Stimulated activated CD4-positive, alpha-beta T cell treated with anti-CD3 and anti-CD28 coated beads, TNF-alpha, amount 100 ng/mL, for 1 hour (primary cell): ENCODE measurements around the gene P3R3URF.
A peak's percentile ranks its signal among the peaks of the same experiment; 100 is the strongest.
"Not testable (repeated sequence)": the region's sequence is repeated elsewhere in the genome, so short reads cannot be mapped to it uniquely, and the experiment has no call there.

Experiments
- DNase-seq, 3 donors: peaks; one replicate each; pipeline ENCODE4 v3.0.0-alpha.2; 2020; ENCODE audit warnings: low read depth in 3 of 3, low spot score in 1 of 3

The P3R3URF gene

GRCh38 chr1:46176211-46176865 is at the start of gene P3R3URF:
P3R3URF (minus strand) TSS chr1:46176488; CDS start chr1:46176471, 17 bp downstream.
- no peak for DNase-seq

GRCh38 chr1:46224966-46225365 is 48.7 kb upstream of the P3R3URF start:
- DNase-seq, result no peak

- peak in 1 of 3 donors; percentile 36 for DNase-seq
Observed at GRCh38 chr1:46223472-46223943, 47.2 kb upstream of the P3R3URF start.

GRCh38 chr1:46223055-46223454 is 46.8 kb upstream of the P3R3URF start:
- DNase-seq, result not testable (repeated sequence)

DNA sequence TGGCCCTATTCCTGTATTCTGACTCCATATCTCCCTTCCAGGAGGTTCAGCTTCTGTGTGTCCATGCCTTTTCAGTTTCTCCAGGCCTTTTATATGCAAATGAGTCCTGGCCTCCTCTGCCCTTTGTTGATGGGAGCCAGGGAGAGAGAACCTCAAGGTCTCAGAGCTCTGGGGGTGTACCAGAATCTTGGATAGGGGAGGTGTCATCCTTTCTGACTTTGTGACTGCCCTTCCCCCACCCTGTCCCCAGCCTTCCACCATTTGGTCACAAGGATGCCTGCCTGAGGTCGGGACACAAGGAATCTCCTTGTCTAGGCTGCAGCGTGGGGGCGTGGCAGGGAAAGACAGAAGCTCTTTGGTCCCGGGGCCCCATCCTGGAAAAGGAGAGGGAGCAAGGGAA is 45.5 kb upstream of the P3R3URF start:
- DNase-seq, result no peak

GRCh38 chr1:46220808-46221207 is 44.5 kb upstream of the P3R3URF start:
- no peak for DNase-seq

- DNase-seq, result no peak
Observed at GRCh38 chr1:46219551-46220520, 43.5 kb upstream of the P3R3URF start.

DNA sequence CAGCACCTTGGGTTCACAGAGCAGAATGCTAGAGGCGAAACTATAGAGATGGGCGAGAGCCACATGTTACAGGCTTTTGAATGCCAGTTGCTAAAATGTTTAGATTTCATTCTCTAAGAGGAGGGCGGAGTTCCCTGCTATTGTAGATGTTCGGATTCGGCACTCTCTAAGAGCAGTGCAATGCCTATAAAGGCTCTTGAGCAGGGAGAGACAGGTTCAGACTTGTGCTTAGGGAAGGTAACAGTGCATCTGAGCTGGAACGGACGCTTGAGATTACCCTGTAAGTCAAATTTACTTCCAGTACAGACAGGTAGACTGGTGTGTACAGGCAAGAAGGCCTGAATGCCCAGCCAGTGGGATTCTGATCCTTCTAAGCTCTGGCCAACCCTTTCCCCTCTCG is 42.2 kb upstream of the P3R3URF start:
- DNase-seq, result no peak

DNA sequence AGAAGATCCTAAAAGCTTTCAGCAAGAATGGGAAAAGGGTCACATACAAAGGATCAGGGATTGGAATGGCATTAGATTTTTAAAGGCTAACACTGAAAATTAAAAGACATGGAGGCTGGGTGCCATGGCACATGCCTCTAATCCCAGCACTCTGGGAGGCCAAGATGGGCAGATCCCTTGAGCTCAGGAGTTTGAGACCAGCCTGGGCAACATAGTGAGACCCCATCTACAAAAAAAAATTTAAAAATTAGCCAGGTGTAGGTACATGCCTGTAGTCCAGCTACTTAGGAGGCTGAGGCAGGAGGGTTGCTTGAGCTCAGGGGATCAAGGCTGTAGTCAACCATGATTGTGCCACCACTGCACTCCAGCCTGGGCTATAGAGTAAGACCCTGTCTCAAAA is 39.2 kb upstream of the P3R3URF start:
- DNase-seq, result no peak

DNA sequence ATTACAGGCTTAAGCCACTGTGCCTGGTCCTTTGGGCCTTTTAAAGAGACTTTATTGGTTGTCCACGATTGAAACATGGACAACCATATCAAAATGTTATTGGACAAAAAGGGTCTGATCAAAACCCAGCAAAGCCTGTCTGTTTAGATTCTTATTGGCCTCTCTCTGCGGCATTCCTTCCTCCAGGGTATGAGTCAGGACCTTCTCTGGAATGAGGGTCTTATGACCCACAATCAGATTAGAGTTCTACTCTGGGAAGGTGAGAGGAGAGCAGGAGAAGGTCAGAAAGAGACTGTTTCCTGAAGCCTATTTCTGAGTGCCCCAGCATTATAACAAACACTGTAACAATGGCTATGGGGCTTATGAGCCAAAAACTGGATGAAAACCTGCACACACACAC is 34.8 kb upstream of the P3R3URF start:
- DNase-seq, result no peak

DNA sequence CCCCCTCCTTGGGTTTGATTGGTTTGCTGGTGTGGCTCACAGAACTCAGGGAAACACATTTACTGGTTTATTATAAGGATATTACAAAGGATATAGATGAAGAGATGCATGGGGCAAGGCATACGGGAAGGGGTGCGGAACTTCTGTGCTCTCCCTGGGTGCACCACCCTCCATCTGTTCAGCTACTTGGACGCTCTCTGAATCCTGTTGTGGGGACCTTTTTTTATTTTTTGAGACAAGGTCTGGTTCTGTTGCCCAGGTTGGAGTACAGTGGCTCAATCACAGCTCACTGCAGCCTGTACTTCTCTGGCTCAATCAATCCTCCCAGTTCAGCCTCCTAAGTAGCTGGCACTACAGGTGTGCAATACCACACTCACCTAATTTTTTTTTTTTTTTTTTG is 34.3 kb upstream of the P3R3URF start:
- no peak for DNase-seq

DNA sequence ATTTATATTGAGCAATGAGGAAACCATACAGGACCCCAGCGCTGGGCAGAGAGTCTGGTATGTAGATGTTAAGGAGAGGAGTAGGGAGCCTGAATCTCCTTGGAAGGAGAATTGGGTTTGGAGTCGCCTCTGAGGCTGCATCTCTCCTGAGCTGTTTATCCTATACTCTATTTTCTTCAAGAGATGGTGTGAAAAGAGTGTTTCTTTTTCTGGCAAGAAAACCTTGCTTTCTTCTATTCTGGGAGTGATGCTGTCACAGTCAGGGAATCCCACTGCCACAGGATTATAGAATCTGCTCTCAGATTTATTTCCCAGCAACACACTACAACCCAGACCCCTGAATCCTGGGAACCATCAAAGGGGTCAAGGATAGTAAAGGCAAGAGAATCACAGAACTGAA is 30.1 kb upstream of the P3R3URF start:
- DNase-seq, result no peak

- DNase-seq, result no peak
Observed at GRCh38 chr1:46205791-46206190, 29.5 kb upstream of the P3R3URF start.

- no peak for DNase-seq
Observed at GRCh38 chr1:46205141-46205540, 28.9 kb upstream of the P3R3URF start.

DNA sequence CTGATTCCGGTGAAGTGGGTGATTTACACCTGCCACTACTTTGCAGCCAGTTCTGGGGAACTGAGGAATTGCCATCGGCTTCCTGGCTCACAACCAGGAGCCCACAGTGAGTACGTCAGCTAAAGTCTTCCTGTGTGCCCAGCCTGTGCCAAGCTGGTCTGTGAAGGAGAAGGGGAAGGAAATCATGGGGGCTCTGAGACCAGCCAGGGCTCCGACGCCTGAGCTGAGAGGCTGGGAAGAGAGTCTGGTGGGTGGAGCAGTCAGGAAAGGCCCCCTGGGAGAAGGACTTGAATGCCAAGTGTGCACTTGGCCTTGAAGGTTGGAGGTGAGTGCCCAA is 28.1 kb upstream of the P3R3URF start:
- DNase-seq, result no peak

GRCh38 chr1:46203738-46204405 is 27.6 kb upstream of the P3R3URF start:
- no peak for DNase-seq

DNA sequence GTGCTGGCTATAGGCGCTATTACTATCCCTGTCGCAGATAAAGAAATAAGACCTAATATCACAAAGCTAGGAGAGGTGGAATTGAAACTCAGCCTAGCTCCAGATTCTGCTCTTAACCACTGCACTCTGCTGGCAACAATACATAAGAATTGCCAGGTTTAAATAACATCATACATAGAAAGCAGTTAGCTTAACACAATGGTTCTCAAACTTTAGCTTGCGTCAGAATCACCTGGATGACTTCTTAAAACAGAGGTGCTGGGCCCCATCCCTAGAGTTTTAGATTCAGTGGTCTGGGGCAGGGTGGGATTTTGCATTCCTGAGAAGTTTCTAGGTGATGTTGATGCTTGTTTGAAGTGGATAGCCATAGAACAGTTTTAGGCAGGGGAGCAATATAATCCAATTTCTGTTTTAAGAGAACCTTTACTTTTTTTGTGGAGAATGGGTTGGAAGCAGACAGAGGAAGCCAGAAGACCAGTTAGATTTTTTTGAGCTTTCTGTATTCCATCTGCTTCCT is 23.0 kb upstream of the P3R3URF start:
- DNase-seq, result no peak

GRCh38 chr1:46197964-46198811 is 21.9 kb upstream of the P3R3URF start, which contains the start of gene POMGNT1:
POMGNT1 (minus strand) TSS chr1:46198434; CDS start chr1:46197821, 613 bp downstream.
- peak; percentile 15 to 74 (median 49) for DNase-seq

DNA sequence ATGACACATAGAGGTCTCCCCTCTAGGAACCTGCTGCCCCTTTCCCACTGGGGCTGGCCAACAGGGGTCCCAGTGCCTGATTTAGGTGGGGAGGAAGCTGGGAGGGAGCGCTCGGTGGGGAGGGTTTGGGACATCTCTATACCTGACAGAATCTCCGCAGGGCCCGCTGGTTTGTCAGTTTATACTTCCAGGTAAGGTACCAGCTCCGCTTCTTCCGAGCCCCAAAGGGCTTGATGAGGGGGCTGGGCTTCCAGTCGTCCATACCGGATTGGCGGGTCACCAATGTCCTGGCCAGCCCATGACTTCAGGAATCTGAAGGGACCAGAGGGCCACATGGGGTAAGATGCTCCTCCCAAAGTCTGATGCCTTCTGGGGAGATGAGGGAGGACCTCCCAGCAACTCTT is 21.3 kb upstream of the P3R3URF start:
- DNase-seq, result no peak

DNA sequence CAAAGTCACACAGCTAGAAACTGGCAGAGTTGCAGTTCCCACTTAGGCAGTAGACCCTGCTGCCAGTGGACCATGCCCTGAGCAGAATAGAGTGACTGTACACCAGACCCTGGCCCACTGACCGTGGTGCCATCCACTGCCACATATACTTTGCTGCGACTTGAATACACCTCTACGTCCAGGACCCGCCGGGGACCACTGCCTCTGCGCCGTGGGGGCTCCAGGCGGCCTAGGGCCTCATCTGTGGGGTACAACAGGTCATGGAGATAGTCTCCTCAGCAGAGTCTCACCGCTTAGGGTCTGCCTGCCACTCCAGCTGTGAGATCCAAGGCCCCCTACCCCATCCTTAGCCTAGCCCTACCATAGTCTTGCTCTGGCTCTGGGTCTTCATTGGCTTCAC is 20.3 kb upstream of the P3R3URF start:
- DNase-seq, result no peak
